GM18520 (cell line): Measurements from ENCODE around the gene IQCK.

Source experiments
- ATAC-seq: cut with Tn5 transposase; IDR thresholded peaks from one replicate; pipeline ENCODE4 v1.9.1; 2021; ENCODE audit not compliant: unreplicated experiment

IQCK gene

GRCh38 chr16:19753815-19754643 is 36.0 kb downstream of the IQCK start:
- ATAC-seq, result no peak

- ATAC-seq, result no peak
Observed at GRCh38 chr16:19754644-19755036, 36.6 kb downstream of the IQCK start.

- no peak for ATAC-seq
Observed at GRCh38 chr16:19755268-19755667, 37.2 kb downstream of the IQCK start.

- ATAC-seq, result no peak
Observed at GRCh38 chr16:19757026-19757425, 39.0 kb downstream of the IQCK start.

- ATAC-seq, result no peak
Observed at GRCh38 chr16:19757762-19758595, 39.9 kb downstream of the IQCK start.

- ATAC-seq, result no peak
Observed at GRCh38 chr16:19760356-19761060, 42.4 kb downstream of the IQCK start.

GRCh38 chr16:19765860-19766553 is 47.9 kb downstream of the IQCK start:
- ATAC-seq, result no peak

GRCh38 chr16:19766554-19766884 is 48.4 kb downstream of the IQCK start:
- ATAC-seq, result no peak

GRCh38 chr16:19766988-19767387 is 48.9 kb downstream of the IQCK start:
- ATAC-seq, result no peak

GRCh38 chr16:19767497-19767896 is 49.4 kb downstream of the IQCK start:
- no peak for ATAC-seq

- ATAC-seq, result no peak
Observed at GRCh38 chr16:19769239-19769638, 51.2 kb downstream of the IQCK start.

- ATAC-seq, result no peak
Observed at GRCh38 chr16:19771040-19771439, 53.0 kb downstream of the IQCK start.

GRCh38 chr16:19771796-19772195 is 53.7 kb downstream of the IQCK start:
- no peak for ATAC-seq

GRCh38 chr16:19774024-19774423 is 56.0 kb downstream of the IQCK start:
- no peak for ATAC-seq

GRCh38 chr16:19776147-19776546 is 58.1 kb downstream of the IQCK start:
- no peak for ATAC-seq

- ATAC-seq, result no peak
Observed at GRCh38 chr16:19776565-19776964, 58.5 kb downstream of the IQCK start.

GRCh38 chr16:19780321-19780720 is 62.2 kb downstream of the IQCK start:
- no peak for ATAC-seq

GRCh38 chr16:19781226-19781625 is 63.2 kb downstream of the IQCK start:
- no peak for ATAC-seq

GRCh38 chr16:19783363-19784182 is 65.5 kb downstream of the IQCK start:
- no peak for ATAC-seq

- no peak for ATAC-seq
Observed at GRCh38 chr16:19784183-19784736, 66.2 kb downstream of the IQCK start.
